ENCODE measurements around the gene POP5. TPM values are rescaled to one million over a fixed set of nuclear protein-coding genes. Genes with fewer than 3 reads are reported as not detected.

The POP5 gene
- total and polyA plus RNA-seq, 7 experiments from 2014 or later = 42.9 to 141 (median 78.4) TPM

DNA sequence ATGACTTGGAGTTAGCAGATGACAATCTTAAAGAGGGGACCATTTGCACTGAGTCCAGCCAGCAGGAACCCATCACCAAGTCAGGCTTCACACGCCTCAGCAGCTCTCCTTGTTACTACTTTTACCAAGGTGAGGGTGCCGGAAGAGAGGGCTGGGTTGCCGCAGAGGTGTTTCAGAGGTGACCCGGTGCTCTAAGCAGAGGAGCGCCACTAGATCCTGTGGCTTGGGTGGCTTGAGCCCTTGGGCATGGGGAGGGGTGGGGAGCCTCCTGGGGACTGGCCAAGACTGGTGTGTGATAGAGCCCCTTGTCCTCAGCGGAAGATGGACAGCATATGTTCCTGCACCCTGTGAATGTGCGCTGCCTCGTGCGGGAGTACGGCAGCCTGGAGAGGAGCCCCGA, 17.7 kb downstream of the POP5 start:
- DNase-seq (no peak), ATAC-seq (no peak)
- Mint-ChIP-seq H3K4me1 (peaks cover 0 to 9% (median 0%) of the 10 kb centered on the region in 7 donors), H3K9me3 (no peaks in the 10 kb centered on the region), H3K27ac (no peak overlapping the region), H3K4me3 (no peak overlapping the region), H3K27me3 (no peaks in the 10 kb centered on the region), H3K36me3 (peaks cover 13 to 41% (median 20%) of the 10 kb centered on the region in 5 donors)
- CTCF ChIA-PET = no interaction called here
- H3K4me1 ChIP-seq (ENCODE audit: control insufficient read depth in 2 of 2, insufficient read depth in 2 of 2, low read length in 2 of 2) = no peaks in the 10 kb centered on the region
- H3K36me3 ChIP-seq (ENCODE audit: control insufficient read depth in 2 of 3, insufficient read depth in 3 of 3, low read length in 3 of 3) = peaks cover 44 to 85% (median 51%) of the 10 kb centered on the region in 3 experiments
- POLR2A ChIA-PET = interaction anchor here (0.5 to 0.8 kb wide), 2 partner anchors 11 to 17 kb away, joined by 4 read pairs; partner anchors contain the start of gene POP5
- intact Hi-C loops (cut with micrococcal nuclease) = no loop called here
- H3K4me3 ChIP-seq (ENCODE audit: low read length) = no peak overlapping the region
- no peaks in the 10 kb centered on the region for H3K27me3 ChIP-seq (ENCODE audit: control insufficient read depth in 2 of 2, insufficient read depth in 2 of 2, low read length in 2 of 2)
- H3K9me3 ChIP-seq (ENCODE audit: control insufficient read depth in 2 of 3, low read length in 3 of 3) = no peaks in the 10 kb centered on the region
- H3K27ac ChIP-seq (ENCODE audit: low read depth, low read length) = no peak overlapping the region

DNA sequence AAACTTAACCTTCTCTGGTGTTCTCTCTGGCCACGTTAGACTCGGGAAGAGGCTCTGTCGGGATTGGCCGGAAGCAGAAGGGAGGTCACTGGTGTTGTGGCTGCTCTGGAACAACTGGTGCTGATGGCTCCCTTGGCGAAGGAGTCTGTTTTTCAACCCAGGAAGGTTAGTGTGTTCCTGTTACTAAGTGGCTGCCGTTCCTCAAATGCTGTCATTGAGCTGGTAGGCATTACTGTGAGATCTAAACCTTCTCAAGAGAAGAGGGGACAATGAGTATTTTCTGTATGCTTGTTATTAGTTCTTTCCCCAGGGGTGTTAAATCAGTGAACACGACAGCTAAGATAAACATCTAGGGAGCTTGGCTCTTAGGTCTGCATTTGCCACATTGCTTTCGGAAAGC, 18.3 kb downstream of the POP5 start:
- Mint-ChIP-seq H3K27me3 (no peaks in the 10 kb centered on the region), H3K36me3 (peaks cover 16 to 42% (median 20%) of the 10 kb centered on the region in 5 donors), H3K4me3 (no peak overlapping the region), H3K27ac (peak overlapping the region in 4 of 9 donors; percentile 3 to 62 (median 44)), H3K9me3 (no peaks in the 10 kb centered on the region), H3K4me1 (peaks cover 0 to 9% (median under 1%) of the 10 kb centered on the region in 7 donors)
- Histone ChIP-seq H3K27me3 (ENCODE audit: control insufficient read depth in 2 of 2, insufficient read depth in 2 of 2, low read length in 2 of 2) (no peaks in the 10 kb centered on the region), H3K4me3 (ENCODE audit: low read length) (no peak overlapping the region), H3K27ac (ENCODE audit: low read depth, low read length) (no peak overlapping the region), H3K4me1 (ENCODE audit: control insufficient read depth in 2 of 2, insufficient read depth in 2 of 2, low read length in 2 of 2) (no peaks in the 10 kb centered on the region), H3K9me3 (ENCODE audit: control insufficient read depth in 2 of 3, low read length in 3 of 3) (no peaks in the 10 kb centered on the region), H3K36me3 (ENCODE audit: control insufficient read depth in 2 of 3, insufficient read depth in 3 of 3, low read length in 3 of 3) (peaks cover 44 to 82% (median 47%) of the 10 kb centered on the region in 3 experiments)
- ChIA-PET POLR2A (interaction anchor here (0.8 kb wide), 1 partner anchor 18 kb away, joined by 4 read pairs; the partner anchor contains the start of gene POP5), CTCF (no interaction called here)
- DNase-seq = no peak
- intact Hi-C loops (cut with micrococcal nuclease) = no loop called here
- ATAC-seq = no peak

GRCh38 chr12:120557589-120557988, 23.6 kb downstream of the POP5 start:
- intact Hi-C loops (cut with micrococcal nuclease) = no loop called here
- no peaks in the 10 kb centered on the region for H3K27me3 ChIP-seq (ENCODE audit: control insufficient read depth in 2 of 2, insufficient read depth in 2 of 2, low read length in 2 of 2)
- no peaks in the 10 kb centered on the region for H3K4me1 ChIP-seq (ENCODE audit: control insufficient read depth in 2 of 2, insufficient read depth in 2 of 2, low read length in 2 of 2)
- no peak overlapping the region for H3K4me3 Mint-ChIP-seq
- peaks cover 27 to 75% (median 36%) of the 10 kb centered on the region in 3 experiments for H3K36me3 ChIP-seq (ENCODE audit: control insufficient read depth in 2 of 3, insufficient read depth in 3 of 3, low read length in 3 of 3)
- H3K27ac Mint-ChIP-seq = no peak overlapping the region
- no peak overlapping the region for H3K27ac ChIP-seq (ENCODE audit: low read depth, low read length)
- DNase-seq (no peak), ATAC-seq (no peak)
- H3K4me1 Mint-ChIP-seq = peaks cover 0 to 13% (median 8%) of the 10 kb centered on the region in 7 donors
- ChIA-PET POLR2A (no interaction called here), CTCF (no interaction called here)
- H3K4me3 ChIP-seq (ENCODE audit: low read length) = no peak overlapping the region
- no peaks in the 10 kb centered on the region for H3K27me3 Mint-ChIP-seq
- no peaks in the 10 kb centered on the region for H3K9me3 ChIP-seq (ENCODE audit: control insufficient read depth in 2 of 3, low read length in 3 of 3)
- no peaks in the 10 kb centered on the region for H3K9me3 Mint-ChIP-seq
- peaks cover 0 to 29% (median 23%) of the 10 kb centered on the region in 5 donors for H3K36me3 Mint-ChIP-seq

GRCh38 chr12:120554678-120555077, 26.5 kb downstream of the POP5 start:
- ATAC-seq = no peak
- Histone ChIP-seq H3K9me3 (ENCODE audit: control insufficient read depth in 2 of 3, low read length in 3 of 3) (no peaks in the 10 kb centered on the region), H3K4me3 (ENCODE audit: low read length) (no peak overlapping the region), H3K4me1 (ENCODE audit: control insufficient read depth in 2 of 2, insufficient read depth in 2 of 2, low read length in 2 of 2) (no peaks in the 10 kb centered on the region), H3K27ac (ENCODE audit: low read depth, low read length) (no peak overlapping the region), H3K27me3 (ENCODE audit: control insufficient read depth in 2 of 2, insufficient read depth in 2 of 2, low read length in 2 of 2) (no peaks in the 10 kb centered on the region), H3K36me3 (ENCODE audit: control insufficient read depth in 2 of 3, insufficient read depth in 3 of 3, low read length in 3 of 3) (peaks cover 13 to 53% (median 20%) of the 10 kb centered on the region in 3 experiments)
- DNase-seq = no peak
- intact Hi-C loops (cut with micrococcal nuclease) = no loop called here
- peak overlapping the region in 1 of 9 donors; percentile 43 for H3K27ac Mint-ChIP-seq
- H3K27me3 Mint-ChIP-seq = no peaks in the 10 kb centered on the region
- ChIA-PET POLR2A (interaction anchor here (0.5 kb wide), 1 partner anchor 26 kb away, joined by 3 read pairs; the partner anchor contains the start of gene POP5), CTCF (no interaction called here)
- H3K4me1 Mint-ChIP-seq = peaks cover 6 to 24% (median 11%) of the 10 kb centered on the region in 7 donors
- H3K9me3 Mint-ChIP-seq = no peaks in the 10 kb centered on the region
- H3K4me3 Mint-ChIP-seq = no peak overlapping the region
- peaks cover 0 to 25% (median 20%) of the 10 kb centered on the region in 5 donors for H3K36me3 Mint-ChIP-seq

DNA sequence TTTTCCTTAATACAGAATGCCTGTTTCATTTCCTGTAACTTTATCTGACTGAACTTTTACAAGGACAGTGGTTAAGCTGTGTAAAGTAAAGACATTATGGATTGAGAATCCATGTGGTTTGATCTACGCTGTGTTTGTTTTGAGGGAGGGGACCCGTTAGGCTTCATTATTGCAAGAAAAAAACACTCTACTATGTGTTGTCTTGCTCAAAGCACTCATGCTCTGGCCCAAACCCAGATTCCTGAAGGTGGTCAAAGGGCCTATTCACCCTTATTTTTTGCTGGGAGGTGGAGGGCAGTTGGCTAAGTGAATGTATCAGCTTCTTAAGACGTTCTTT, 35.2 kb downstream of the POP5 start:
- peak overlapping the region in 3 of 9 donors; percentile 7 to 72 (median 16) for H3K27ac Mint-ChIP-seq
- Histone ChIP-seq H3K4me1 (ENCODE audit: control insufficient read depth in 2 of 2, insufficient read depth in 2 of 2, low read length in 2 of 2) (peaks cover 0 to 10% of the 10 kb centered on the region in 2 donors), H3K9me3 (ENCODE audit: control insufficient read depth in 2 of 3, low read length in 3 of 3) (no peaks in the 10 kb centered on the region), H3K4me3 (ENCODE audit: low read length) (no peak overlapping the region), H3K27ac (ENCODE audit: low read depth, low read length) (no peak overlapping the region), H3K36me3 (ENCODE audit: control insufficient read depth in 2 of 3, insufficient read depth in 3 of 3, low read length in 3 of 3) (peaks cover 13 to 41% (median 25%) of the 10 kb centered on the region in 3 experiments), H3K27me3 (ENCODE audit: control insufficient read depth in 2 of 2, insufficient read depth in 2 of 2, low read length in 2 of 2) (no peaks in the 10 kb centered on the region)
- H3K27me3 Mint-ChIP-seq = no peaks in the 10 kb centered on the region
- peaks cover 0 to 9% (median 4%) of the 10 kb centered on the region in 5 donors for H3K36me3 Mint-ChIP-seq
- H3K4me1 Mint-ChIP-seq = peaks cover 9 to 39% (median 26%) of the 10 kb centered on the region in 7 donors
- no peak for DNase-seq
- no peaks in the 10 kb centered on the region for H3K9me3 Mint-ChIP-seq
- no peak overlapping the region for H3K4me3 Mint-ChIP-seq
- no peak for ATAC-seq
- POLR2A ChIA-PET = interaction anchor here (0.6 to 1.1 kb wide), 3 partner anchors 35 to 748 kb away, joined by 3 read pairs; partner anchors contain the start of genes DYNLL1 and POP5
- CTCF ChIA-PET = no interaction called here
- intact Hi-C loops (cut with micrococcal nuclease) = no loop called here

- Mint-ChIP-seq H3K27ac (no peak overlapping the region), H3K4me3 (no peak overlapping the region), H3K27me3 (no peaks in the 10 kb centered on the region), H3K36me3 (peaks cover 0 to 12% (median 7%) of the 10 kb centered on the region in 5 donors), H3K9me3 (no peaks in the 10 kb centered on the region), H3K4me1 (peaks cover 16 to 48% (median 35%) of the 10 kb centered on the region in 7 donors)
- Histone ChIP-seq H3K27me3 (ENCODE audit: control insufficient read depth in 2 of 2, insufficient read depth in 2 of 2, low read length in 2 of 2) (no peaks in the 10 kb centered on the region), H3K27ac (ENCODE audit: low read depth, low read length) (no peak overlapping the region), H3K9me3 (ENCODE audit: control insufficient read depth in 2 of 3, low read length in 3 of 3) (no peaks in the 10 kb centered on the region), H3K36me3 (ENCODE audit: control insufficient read depth in 2 of 3, insufficient read depth in 3 of 3, low read length in 3 of 3) (peaks cover 13 to 41% (median 25%) of the 10 kb centered on the region in 3 experiments), H3K4me1 (ENCODE audit: control insufficient read depth in 2 of 2, insufficient read depth in 2 of 2, low read length in 2 of 2) (peaks cover 0 to 12% of the 10 kb centered on the region in 2 donors), H3K4me3 (ENCODE audit: low read length) (no peak overlapping the region)
- POLR2A ChIA-PET = interaction anchor here (0.6 to 1.1 kb wide), 3 partner anchors 9 to 324 kb away, joined by 3 to 4 read pairs (median 4); no protein-coding TSS in a partner anchor
- CTCF ChIA-PET = interaction anchor here (0.6 kb wide), 1 partner anchor 333 kb away, joined by 5 read pairs; no protein-coding TSS in a partner anchor
- intact Hi-C loops (cut with micrococcal nuclease) = no loop called here
- DNase-seq (no peak), ATAC-seq (no peak)
Measured at GRCh38 chr12:120544691-120545090, 36.5 kb downstream of the POP5 start.

GRCh38 chr12:120542166-120542565, 39.0 kb downstream of the POP5 start:
- no peak overlapping the region for H3K27ac Mint-ChIP-seq
- H3K4me1 Mint-ChIP-seq = peaks cover 41 to 73% (median 59%) of the 10 kb centered on the region in 7 donors
- Histone ChIP-seq H3K27ac (ENCODE audit: low read depth, low read length) (no peak overlapping the region), H3K9me3 (ENCODE audit: control insufficient read depth in 2 of 3, low read length in 3 of 3) (no peaks in the 10 kb centered on the region), H3K4me1 (ENCODE audit: control insufficient read depth in 2 of 2, insufficient read depth in 2 of 2, low read length in 2 of 2) (peaks cover 24 to 37% of the 10 kb centered on the region in 2 donors), H3K4me3 (ENCODE audit: low read length) (no peak overlapping the region), H3K36me3 (ENCODE audit: control insufficient read depth in 2 of 3, insufficient read depth in 3 of 3, low read length in 3 of 3) (peaks cover 9 to 22% (median 13%) of the 10 kb centered on the region in 3 experiments), H3K27me3 (ENCODE audit: control insufficient read depth in 2 of 2, insufficient read depth in 2 of 2, low read length in 2 of 2) (no peaks in the 10 kb centered on the region)
- H3K36me3 Mint-ChIP-seq = peaks cover 0 to 18% (median 7%) of the 10 kb centered on the region in 5 donors
- H3K9me3 Mint-ChIP-seq = no peaks in the 10 kb centered on the region
- ChIA-PET CTCF (interaction anchor here (0.6 kb wide), 1 partner anchor 98 kb away, joined by 5 read pairs; no protein-coding TSS in a partner anchor), POLR2A (no interaction called here)
- peak overlapping the region in 1 of 10 donors; percentile 23 for H3K4me3 Mint-ChIP-seq
- ATAC-seq (no peak), DNase-seq (no peak)
- intact Hi-C loops (cut with micrococcal nuclease) = no loop called here
- H3K27me3 Mint-ChIP-seq = no peaks in the 10 kb centered on the region
